ENCODE measurements around the gene APBB2. TPM values are rescaled to one million over a fixed set of nuclear protein-coding genes. Genes with fewer than 3 reads are reported as not detected.
A peak's percentile ranks its signal among the peaks of the same experiment; 100 is the strongest.

The APBB2 gene
- total and polyA plus RNA-seq, 8 donors: 42.5 to 94.8 (median 53.8) TPM

DNA sequence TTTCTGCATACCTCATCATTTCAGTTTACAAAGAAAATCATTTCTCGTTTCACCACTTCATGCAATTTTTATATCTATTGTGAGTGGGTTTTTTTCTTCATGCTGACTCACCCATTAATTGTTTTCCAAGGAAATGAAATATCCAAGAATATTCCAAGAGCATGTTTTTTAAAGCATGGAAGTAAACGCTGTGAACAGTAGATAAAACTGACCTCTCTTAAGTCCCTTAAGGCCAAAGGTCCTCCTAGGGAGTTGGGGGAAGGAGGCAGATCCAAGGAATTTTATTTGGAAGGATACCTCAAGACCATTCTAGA is 2.6 kb upstream of the APBB2 start:
- Histone ChIP-seq H3K4me1 (peaks cover 6 to 48% of the 10 kb centered on the region in 2 donors), H3K27ac (peak overlapping the region; percentile 85 to 89), H3K9me3 (no peaks in the 10 kb centered on the region), H3K36me3 (no peaks in the 10 kb centered on the region), H3K4me3 (peak overlapping the region; percentile 50 to 64), H3K27me3 (peaks cover 0 to 58% of the 10 kb centered on the region in 2 donors)
- ATAC-seq (no peak), DNase-seq (no peak)
- TF ChIP-seq, protein P1, sequence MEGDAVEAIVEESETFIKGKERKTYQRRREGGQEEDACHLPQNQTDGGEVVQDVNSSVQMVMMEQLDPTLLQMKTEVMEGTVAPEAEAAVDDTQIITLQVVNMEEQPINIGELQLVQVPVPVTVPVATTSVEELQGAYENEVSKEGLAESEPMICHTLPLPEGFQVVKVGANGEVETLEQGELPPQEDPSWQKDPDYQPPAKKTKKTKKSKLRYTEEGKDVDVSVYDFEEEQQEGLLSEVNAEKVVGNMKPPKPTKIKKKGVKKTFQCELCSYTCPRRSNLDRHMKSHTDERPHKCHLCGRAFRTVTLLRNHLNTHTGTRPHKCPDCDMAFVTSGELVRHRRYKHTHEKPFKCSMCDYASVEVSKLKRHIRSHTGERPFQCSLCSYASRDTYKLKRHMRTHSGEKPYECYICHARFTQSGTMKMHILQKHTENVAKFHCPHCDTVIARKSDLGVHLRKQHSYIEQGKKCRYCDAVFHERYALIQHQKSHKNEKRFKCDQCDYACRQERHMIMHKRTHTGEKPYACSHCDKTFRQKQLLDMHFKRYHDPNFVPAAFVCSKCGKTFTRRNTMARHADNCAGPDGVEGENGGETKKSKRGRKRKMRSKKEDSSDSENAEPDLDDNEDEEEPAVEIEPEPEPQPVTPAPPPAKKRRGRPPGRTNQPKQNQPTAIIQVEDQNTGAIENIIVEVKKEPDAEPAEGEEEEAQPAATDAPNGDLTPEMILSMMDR (IDR thresholded peaks at IDR 0.05): no peak
- intact Hi-C loops (cut with DNase I): no loop called here

DNA sequence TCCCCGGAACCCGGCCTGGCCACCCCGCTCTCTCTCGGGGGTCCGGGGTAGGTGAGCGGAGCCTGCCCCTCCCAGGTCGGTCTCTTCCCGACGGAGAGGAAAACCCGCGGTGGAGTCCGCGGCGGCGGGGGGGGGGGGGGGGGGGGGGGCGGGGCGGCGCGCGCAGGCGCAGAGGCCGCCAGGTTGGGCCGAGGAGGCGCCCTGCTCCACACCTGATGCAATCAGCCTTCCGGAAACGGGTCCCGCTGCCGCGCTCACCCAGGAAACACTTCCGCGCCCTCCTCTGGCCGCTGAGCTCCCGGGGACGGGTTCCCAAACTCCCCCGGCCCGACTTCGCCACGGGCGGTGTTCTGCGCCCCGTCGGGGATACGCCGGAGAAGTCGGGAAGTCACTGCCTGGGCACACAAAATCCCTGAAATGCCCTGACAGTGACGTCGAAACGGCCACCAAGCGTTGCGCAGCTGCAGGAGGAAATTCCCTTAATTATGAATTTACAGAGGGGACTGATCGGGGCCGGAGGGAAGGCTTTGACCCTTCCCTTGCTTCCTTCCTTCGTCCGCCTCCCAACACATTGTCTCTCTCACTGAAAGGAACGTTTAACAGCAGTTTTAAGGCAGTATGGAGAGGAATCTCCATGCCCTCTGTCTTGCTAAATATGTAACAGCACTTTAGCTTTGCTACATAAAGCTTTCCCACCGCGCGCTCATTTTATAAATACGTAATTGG is 2.1 kb upstream of the APBB2 start:
- H3K36me3 ChIP-seq: no peaks in the 10 kb centered on the region
- peaks cover 6 to 52% of the 10 kb centered on the region in 2 donors for H3K4me1 ChIP-seq
- no peaks in the 10 kb centered on the region for H3K9me3 ChIP-seq
- H3K27ac ChIP-seq: peak overlapping the region; percentile 85 to 89
- peaks cover 0 to 63% of the 10 kb centered on the region in 2 donors for H3K27me3 ChIP-seq
- TF ChIP-seq, protein P1 (IDR thresholded peaks at IDR 0.05): peak in 1 of 2 donors; percentile 30
- intact Hi-C loops (cut with DNase I): no loop called here
- peak; percentile 73 to 90 (median 80) for DNase-seq
- ATAC-seq: peak; percentile 57
- H3K4me3 ChIP-seq: peak overlapping the region; percentile 50 to 64

DNA sequence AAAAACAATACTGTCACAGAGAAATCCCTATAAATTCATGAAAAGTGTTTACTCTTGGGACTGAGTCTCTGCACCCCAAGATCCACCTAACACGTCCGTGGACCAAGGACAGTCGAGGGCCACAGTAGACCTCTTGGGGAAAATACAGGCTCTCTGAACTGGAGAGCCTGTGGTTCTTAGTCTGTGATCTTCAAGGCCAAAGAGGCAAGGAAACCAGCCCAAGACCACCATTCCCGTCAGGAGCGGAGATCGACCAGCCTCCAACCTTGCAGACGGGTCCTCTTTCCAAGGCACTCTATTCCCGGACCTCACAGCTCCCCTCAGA is 1.6 kb upstream of the APBB2 start:
- no peak for ATAC-seq
- Histone ChIP-seq H3K36me3 (no peaks in the 10 kb centered on the region), H3K9me3 (no peaks in the 10 kb centered on the region), H3K4me1 (peaks cover 6 to 53% of the 10 kb centered on the region in 2 donors), H3K4me3 (peak overlapping the region; percentile 50 to 64), H3K27ac (peak overlapping the region; percentile 54 to 89), H3K27me3 (peaks cover 0 to 64% of the 10 kb centered on the region in 2 donors)
- intact Hi-C loops (cut with DNase I): no loop called here
- no peak for DNase-seq
- TF ChIP-seq, protein P1 (IDR thresholded peaks at IDR 0.05): no peak

DNA sequence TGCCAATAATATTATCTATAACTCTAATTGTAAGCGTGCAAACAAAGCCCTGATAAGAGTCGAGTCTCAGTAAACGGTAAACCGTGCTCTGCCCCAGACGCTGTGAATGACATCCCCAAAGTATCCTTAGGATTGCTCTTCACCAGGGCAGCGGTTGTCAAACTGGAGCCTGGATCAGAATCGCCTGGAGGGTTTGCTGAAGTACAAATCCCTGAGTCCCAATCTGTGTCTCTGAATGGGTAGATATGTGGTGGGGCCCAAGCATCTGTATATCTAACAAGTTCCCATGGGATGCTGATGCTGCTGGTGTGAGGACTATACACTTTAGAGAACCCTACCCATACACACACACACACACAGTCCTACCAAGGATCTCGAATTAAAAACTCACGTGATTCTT is 813 bp upstream of the APBB2 start:
- Histone ChIP-seq H3K9me3 (no peaks in the 10 kb centered on the region), H3K27me3 (peaks cover 0 to 64% of the 10 kb centered on the region in 2 donors), H3K4me1 (peaks cover 6 to 53% of the 10 kb centered on the region in 2 donors), H3K27ac (peak overlapping the region in 1 of 2 donors; percentile 40), H3K4me3 (no peak overlapping the region), H3K36me3 (no peaks in the 10 kb centered on the region)
- TF ChIP-seq, protein P1 (IDR thresholded peaks at IDR 0.05): no peak
- ATAC-seq: no peak
- intact Hi-C loops (cut with DNase I): no loop called here
- no peak for DNase-seq

DNA sequence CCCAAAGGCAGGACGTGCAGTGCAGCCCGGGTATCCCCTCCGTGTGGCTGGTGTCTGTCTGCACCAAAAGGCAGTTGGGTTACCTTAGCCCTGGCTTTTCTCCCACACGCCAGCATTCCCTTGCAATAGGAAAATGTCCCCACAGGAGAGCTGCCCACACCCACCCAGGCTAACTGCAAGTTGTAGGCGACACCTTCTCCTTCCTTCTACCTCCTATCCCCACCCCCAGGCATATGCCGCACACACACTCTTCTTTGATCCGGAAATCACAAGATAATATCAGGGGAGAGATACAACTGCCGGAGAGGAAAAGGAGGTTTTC is 444 bp upstream of the APBB2 start:
- ATAC-seq (no peak), DNase-seq (no peak)
- intact Hi-C loops (cut with DNase I): loop anchor here in 1 of 2 donors (5.0 kb wide), 2 partner anchors 237 to 287 kb away; no protein-coding TSS in a partner anchor

More for the DNA sequence above, 444 bp upstream of the APBB2 start:
- H3K4me3 ChIP-seq: peak overlapping the region in 1 of 2 donors; percentile 75
- H3K4me1 ChIP-seq: peaks cover 6 to 53% of the 10 kb centered on the region in 2 donors
- H3K36me3 ChIP-seq: no peaks in the 10 kb centered on the region
- TF ChIP-seq, protein P1 (IDR thresholded peaks at IDR 0.05): no peak
- H3K9me3 ChIP-seq: no peaks in the 10 kb centered on the region
- H3K27ac ChIP-seq: peak overlapping the region; percentile 40 to 84
- H3K27me3 ChIP-seq: peaks cover 0 to 64% of the 10 kb centered on the region in 2 donors
